HepG2 (cell line): ENCODE measurements around the gene PTPRU. TPM values are rescaled to one million over a fixed set of nuclear protein-coding genes. Genes with fewer than 3 reads are reported as not detected.
A peak's percentile ranks its signal among the peaks of the same experiment; 100 is the strongest.

Source experiments
- ARNT2 ChIP-seq: sonication (generic); formaldehyde crosslinking; IDR thresholded peaks from 2 replicates; pipeline ENCODE4 v1.8.0; 2022; ENCODE audit warnings: mild to moderate bottlenecking, low read depth, missing genetic modification reagents, moderate library complexity
- MIER2 ChIP-seq: IDR thresholded peaks from 2 replicates; pipeline ENCODE4 v1.6.1; 2016; ENCODE audit warnings: missing biosample characterization, missing genetic modification reagents
- PRDM15 ChIP-seq: sonication (generic); formaldehyde crosslinking; IDR thresholded peaks from 2 replicates; pipeline ENCODE4 v1.4.0; 2020; ENCODE audit warnings: missing genetic modification reagents
- TRIM24 ChIP-seq: sonication (generic); formaldehyde crosslinking; IDR thresholded peaks from 2 replicates; pipeline ENCODE4 v1.8.0; 2022; ENCODE audit warnings: mild to moderate bottlenecking, missing genetic modification reagents
- ZBTB10 ChIP-seq: sonication (generic); formaldehyde crosslinking; IDR thresholded peaks from 2 replicates; pipeline ENCODE4 v1.4.0; 2020; ENCODE audit warnings: missing genetic modification reagents, borderline replicate concordance
- ZNF274 ChIP-seq: sonication (generic); formaldehyde crosslinking; IDR thresholded peaks from 2 replicates; pipeline ENCODE4 v1.5.1; 2020; ENCODE audit warnings: mild to moderate bottlenecking, missing genetic modification reagents
- ZNF276 ChIP-seq: sonication (generic); formaldehyde crosslinking; IDR thresholded peaks from 2 replicates; pipeline ENCODE4 v1.4.0; 2020; ENCODE audit warnings: mild to moderate bottlenecking, low read depth, missing genetic modification reagents
- ZNF333 ChIP-seq: sonication (generic); formaldehyde crosslinking; IDR thresholded peaks from 2 replicates; pipeline ENCODE4 v1.4.0; 2020; ENCODE audit warnings: mild to moderate bottlenecking, missing genetic modification reagents, borderline replicate concordance
- ZNF644 ChIP-seq: IDR thresholded peaks from 2 replicates; pipeline ENCODE4 v1.6.1; 2016; ENCODE audit warnings: low read depth
- ZNF710 ChIP-seq: sonication (generic); formaldehyde crosslinking; IDR thresholded peaks from 2 replicates; pipeline ENCODE4 v1.5.0; 2020; ENCODE audit warnings: mild to moderate bottlenecking, missing genetic modification reagents, borderline replicate concordance
- ZNF713 ChIP-seq: sonication (generic); formaldehyde crosslinking; IDR thresholded peaks from 2 replicates; pipeline ENCODE4 v1.4.0; 2020; ENCODE audit warnings: mild to moderate bottlenecking, missing genetic modification reagents
- ZNF740 ChIP-seq: sonication (generic); formaldehyde crosslinking; IDR thresholded peaks from 2 replicates; pipeline ENCODE4 v1.4.0; 2020; ENCODE audit warnings: missing genetic modification reagents
- ZNF770 ChIP-seq: sonication (generic); formaldehyde crosslinking; IDR thresholded peaks from 2 replicates; pipeline ENCODE4 v1.5.0; 2020; ENCODE audit warnings: mild to moderate bottlenecking, missing genetic modification reagents
- ZNF782 ChIP-seq: sonication (generic); formaldehyde crosslinking; IDR thresholded peaks from 2 replicates; pipeline ENCODE4 v1.4.0; 2020; ENCODE audit warnings: missing genetic modification reagents, mild to moderate bottlenecking, borderline replicate concordance
- ZSCAN30 ChIP-seq: sonication (generic); formaldehyde crosslinking; IDR thresholded peaks from 2 replicates; pipeline ENCODE4 v1.5.0; 2020; ENCODE audit warnings: mild to moderate bottlenecking, missing genetic modification reagents
- polyA plus RNA-seq, 8 experiments: library from polyadenylated mRNA; depleted of rRNA in 3 of 8; stranded (reverse) in 7 of 8; unstranded in 1 of 8; fragments of >200 nt; fragmentation: Illumina TruSeq in 4 of 8; extraction: Trizol in 4 of 8; gene quantifications; 2 replicates each; pipeline versions ENCODE4 v1.2.1 to v1.2.3, GENCODE V29; 2011 to 2016; ENCODE audit warnings: low read depth in 4 of 8, missing spikeins in 1 of 8, mixed read lengths in 1 of 8; ENCODE audit not compliant: insufficient read depth in 1 of 8
- total RNA-seq, 5 experiments: library from RNA; depleted of rRNA; stranded (reverse); fragments of >200 nt; fragmentation: Illumina TruSeq; extraction: Trizol; gene quantifications; 2 replicates each; pipeline ENCODE4 v1.2.3, GENCODE V29; 2016; ENCODE audit warnings: low read depth in 1 of 5

The PTPRU gene
- total and polyA plus RNA-seq, 2 of the 13 experiments (the other 11 are each of a cell fraction or from before 2014, with no cell fraction given), result 21.6 to 22.3 TPM

- TF ChIP-seq ZNF276 (CRISPR knock-in tag) (no peak), ZNF644 (no peak), MIER2 (CRISPR knock-in tag) (no peak), TRIM24 (CRISPR knock-in tag) (no peak), ZNF713 (CRISPR knock-in tag) (no peak), ZNF710 (CRISPR knock-in tag) (no peak), ZNF740 (CRISPR knock-in tag) (no peak), ZSCAN30 (CRISPR knock-in tag) (no peak), ZNF274 (CRISPR knock-in tag) (peak; percentile 69; the same call in 1 of the 2 replicates), ZBTB10 (CRISPR knock-in tag) (peak; percentile 58; the same call in 1 of the 2 replicates), PRDM15 (no peak), ZNF770 (CRISPR knock-in tag) (no peak), ZNF782 (CRISPR knock-in tag) (no peak), ARNT2 (CRISPR knock-in tag) (peak; percentile 87), ZNF333 (CRISPR knock-in tag) (peak; percentile 64; the same call in 1 of the 2 replicates)
Observed at GRCh38 chr1:29230553-29231378, 5.6 kb upstream of the PTPRU start, which contains the start of gene MECR (continued).
